Natural killer cell treated with Interleukin-12 subunit alpha and Interleukin-12 subunit beta and Interleukin-15 and Interleukin-18, amount 100 ng/mL, for 72 hours (primary cell): Measurements from ENCODE around the gene MAP7. TPM values are rescaled to one million over a fixed set of nuclear protein-coding genes. Genes with fewer than 3 reads are reported as not detected.

ENCODE experiments used
- ATAC-seq, 2 donors: fragments of 150-1000 bp; cut with Tn5 transposase in 1 of 2; sonication (Bioruptor Pico), chemical (Tn5 transposase) in 1 of 2; 2 replicates each; pipeline ENCODE4 v1.10.0; 2021
- DNase-seq: peaks from one replicate; pipeline ENCODE4 v3.0.0; 2022; ENCODE audit warnings: low spot score
- H3K27ac Mint-ChIP-seq, 2 donors: 1 replicate in 1 of 2; 2 replicates in 1 of 2; pipeline ENCODE4 v1.8.0; 2022; ENCODE audit warnings: mixed read lengths in 2 of 2, mild to moderate bottlenecking in 1 of 2, moderate library complexity in 1 of 2
- H3K27me3 Mint-ChIP-seq, 2 donors: 1 replicate in 1 of 2; 2 replicates in 1 of 2; pipeline ENCODE4 v1.8.0; 2022; ENCODE audit warnings: mixed read lengths in 2 of 2
- H3K36me3 Mint-ChIP-seq: one replicate; pipeline ENCODE4 v1.8.0; 2022; ENCODE audit warnings: mixed read lengths
- H3K4me1 Mint-ChIP-seq, 2 donors: 1 replicate in 1 of 2; 2 replicates in 1 of 2; pipeline ENCODE4 v1.8.0; 2022; ENCODE audit warnings: low read depth in 2 of 2, mixed read lengths in 2 of 2, mild to moderate bottlenecking in 1 of 2
- H3K4me3 Mint-ChIP-seq: one replicate; pipeline ENCODE4 v1.8.0; 2022; ENCODE audit warnings: mixed read lengths
- H3K9me3 Mint-ChIP-seq: 2 replicates; pipeline ENCODE4 v1.8.0; 2022; ENCODE audit warnings: mixed read lengths
- total RNA-seq, 2 donors: library from RNA; stranded (reverse); gene quantifications; one replicate each; pipeline ENCODE4 v1.2.3, GENCODE V29; 2022

The MAP7 gene
- total RNA-seq, 2 donors from 2014 or later, result 0.73 to 0.83 TPM

- no peak for ATAC-seq
These were observed 1.8 kb upstream of the MAP7 start for GRCh38 chr6:136552054-136552453.

GRCh38 chr6:136551103-136551502 lies 881 bp upstream of the MAP7 start:
- DNase-seq (no peak), ATAC-seq (no peak)
- H3K27me3 Mint-ChIP-seq, result peaks cover 15 to 29% of the 10 kb centered on the region in 2 donors
- no peaks in the 10 kb centered on the region for H3K36me3 Mint-ChIP-seq
- peak overlapping the region; percentile 34 for H3K4me3 Mint-ChIP-seq
- no peaks in the 10 kb centered on the region for H3K9me3 Mint-ChIP-seq
- H3K27ac Mint-ChIP-seq, result no peak overlapping the region
- peaks cover 0 to 5% of the 10 kb centered on the region in 2 donors for H3K4me1 Mint-ChIP-seq

More at GRCh38 chr6:136552054-136552453, 1.8 kb upstream of the MAP7 start:
- Mint-ChIP-seq H3K9me3 (no peaks in the 10 kb centered on the region), H3K4me3 (no peak overlapping the region), H3K4me1 (peaks cover 0 to 5% of the 10 kb centered on the region in 2 donors), H3K27ac (no peak overlapping the region), H3K27me3 (peaks cover 10 to 19% of the 10 kb centered on the region in 2 donors), H3K36me3 (no peaks in the 10 kb centered on the region)
- DNase-seq, result no peak

GRCh38 chr6:136550045-136550329 lies 235 bp downstream of the MAP7 start:
- DNase-seq, result no peak
- no peaks in the 10 kb centered on the region for H3K9me3 Mint-ChIP-seq
- no peak overlapping the region for H3K27ac Mint-ChIP-seq
- peaks cover 0 to 5% of the 10 kb centered on the region in 2 donors for H3K4me1 Mint-ChIP-seq
- ATAC-seq, result peak; percentile 81 to 82
- H3K4me3 Mint-ChIP-seq, result peak overlapping the region; percentile 29
- peaks cover 22 to 37% of the 10 kb centered on the region in 2 donors for H3K27me3 Mint-ChIP-seq
- no peaks in the 10 kb centered on the region for H3K36me3 Mint-ChIP-seq

GRCh38 chr6:136549300-136550044 lies 750 bp downstream of the MAP7 start:
- H3K9me3 Mint-ChIP-seq, result no peaks in the 10 kb centered on the region
- peaks cover 25 to 43% of the 10 kb centered on the region in 2 donors for H3K27me3 Mint-ChIP-seq
- no peak overlapping the region for H3K27ac Mint-ChIP-seq
- H3K4me1 Mint-ChIP-seq, result peaks cover 0 to 5% of the 10 kb centered on the region in 2 donors
- DNase-seq (no peak), ATAC-seq (peak; percentile 30 to 31)
- H3K4me3 Mint-ChIP-seq, result peak overlapping the region; percentile 76
- no peaks in the 10 kb centered on the region for H3K36me3 Mint-ChIP-seq

- ATAC-seq, result no peak
- Mint-ChIP-seq H3K36me3 (no peaks in the 10 kb centered on the region), H3K27me3 (peaks cover 29 to 50% of the 10 kb centered on the region in 2 donors), H3K27ac (no peak overlapping the region), H3K9me3 (no peaks in the 10 kb centered on the region), H3K4me1 (peaks cover 0 to 5% of the 10 kb centered on the region in 2 donors), H3K4me3 (peak overlapping the region; percentile 76)
- no peak for DNase-seq
These were observed 1.5 kb downstream of the MAP7 start for GRCh38 chr6:136548582-136549299.

- Mint-ChIP-seq H3K4me1 (peaks cover 0 to 5% of the 10 kb centered on the region in 2 donors), H3K4me3 (no peak overlapping the region), H3K27me3 (peaks cover 32 to 55% of the 10 kb centered on the region in 2 donors)
These were observed 2.4 kb downstream of the MAP7 start for GRCh38 chr6:136547871-136548270.

GRCh38 chr6:136547336-136547735 lies 2.9 kb downstream of the MAP7 start:
- Mint-ChIP-seq H3K36me3 (no peaks in the 10 kb centered on the region), H3K9me3 (no peaks in the 10 kb centered on the region), H3K4me3 (no peak overlapping the region), H3K27me3 (peaks cover 33 to 55% of the 10 kb centered on the region in 2 donors), H3K27ac (no peak overlapping the region), H3K4me1 (peaks cover 0 to 5% of the 10 kb centered on the region in 2 donors)
- DNase-seq (no peak), ATAC-seq (no peak)

More at GRCh38 chr6:136547871-136548270, 2.4 kb downstream of the MAP7 start:
- H3K9me3 Mint-ChIP-seq, result no peaks in the 10 kb centered on the region
- H3K27ac Mint-ChIP-seq, result no peak overlapping the region
- ATAC-seq (no peak), DNase-seq (no peak)
- no peaks in the 10 kb centered on the region for H3K36me3 Mint-ChIP-seq

GRCh38 chr6:136546331-136546730 lies 3.9 kb downstream of the MAP7 start:
- ATAC-seq, result no peak

GRCh38 chr6:136544326-136544725 lies 5.9 kb downstream of the MAP7 start:
- H3K9me3 Mint-ChIP-seq, result no peaks in the 10 kb centered on the region
- peaks cover 0 to 5% of the 10 kb centered on the region in 2 donors for H3K4me1 Mint-ChIP-seq
- peaks cover 39 to 61% of the 10 kb centered on the region in 2 donors for H3K27me3 Mint-ChIP-seq
- DNase-seq (no peak), ATAC-seq (no peak)
- no peak overlapping the region for H3K27ac Mint-ChIP-seq
- H3K4me3 Mint-ChIP-seq, result no peak overlapping the region
- no peaks in the 10 kb centered on the region for H3K36me3 Mint-ChIP-seq

More at GRCh38 chr6:136546331-136546730, 3.9 kb downstream of the MAP7 start:
- H3K4me1 Mint-ChIP-seq, result peaks cover 0 to 5% of the 10 kb centered on the region in 2 donors
- no peak overlapping the region for H3K4me3 Mint-ChIP-seq
- H3K27ac Mint-ChIP-seq, result no peak overlapping the region
- peaks cover 37 to 55% of the 10 kb centered on the region in 2 donors for H3K27me3 Mint-ChIP-seq
- DNase-seq, result no peak
- no peaks in the 10 kb centered on the region for H3K9me3 Mint-ChIP-seq
- H3K36me3 Mint-ChIP-seq, result no peaks in the 10 kb centered on the region

- Mint-ChIP-seq H3K36me3 (no peaks in the 10 kb centered on the region), H3K9me3 (no peaks in the 10 kb centered on the region), H3K4me3 (no peak overlapping the region), H3K27ac (no peak overlapping the region), H3K27me3 (peaks cover 27 to 37% of the 10 kb centered on the region in 2 donors), H3K4me1 (no peaks in the 10 kb centered on the region)
- ATAC-seq (no peak), DNase-seq (no peak)
These were observed 8.8 kb downstream of the MAP7 start for GRCh38 chr6:136541395-136541794.

- Mint-ChIP-seq H3K9me3 (no peaks in the 10 kb centered on the region), H3K4me1 (no peaks in the 10 kb centered on the region), H3K27me3 (peaks cover 19 to 26% of the 10 kb centered on the region in 2 donors), H3K36me3 (no peaks in the 10 kb centered on the region), H3K4me3 (no peak overlapping the region), H3K27ac (no peak overlapping the region)
- ATAC-seq (no peak), DNase-seq (no peak)
These were observed 10.1 kb downstream of the MAP7 start for GRCh38 chr6:136539967-136540652.

- Mint-ChIP-seq H3K36me3 (no peaks in the 10 kb centered on the region), H3K27ac (no peak overlapping the region), H3K27me3 (peaks cover 11 to 13% of the 10 kb centered on the region in 2 donors), H3K9me3 (no peaks in the 10 kb centered on the region), H3K4me1 (no peaks in the 10 kb centered on the region), H3K4me3 (no peak overlapping the region)
- DNase-seq (no peak), ATAC-seq (no peak)
These were observed 11.4 kb downstream of the MAP7 start for GRCh38 chr6:136538836-136539235.

- H3K27me3 Mint-ChIP-seq, result peaks cover 6 to 13% of the 10 kb centered on the region in 2 donors
- DNase-seq (no peak), ATAC-seq (no peak)
- no peak overlapping the region for H3K4me3 Mint-ChIP-seq
- no peaks in the 10 kb centered on the region for H3K9me3 Mint-ChIP-seq
- no peak overlapping the region for H3K27ac Mint-ChIP-seq
- no peaks in the 10 kb centered on the region for H3K36me3 Mint-ChIP-seq
- H3K4me1 Mint-ChIP-seq, result no peaks in the 10 kb centered on the region
These were observed 14.2 kb downstream of the MAP7 start for GRCh38 chr6:136535880-136536650.
